ENCODE results near the gene RAB7B.
A peak's percentile ranks its signal among the peaks of the same experiment; 100 is the strongest.
"Not testable (repeated sequence)": the region's sequence is repeated elsewhere in the genome, so short reads cannot be mapped to it uniquely, and the experiment has no call there.

RAB7B gene

DNA sequence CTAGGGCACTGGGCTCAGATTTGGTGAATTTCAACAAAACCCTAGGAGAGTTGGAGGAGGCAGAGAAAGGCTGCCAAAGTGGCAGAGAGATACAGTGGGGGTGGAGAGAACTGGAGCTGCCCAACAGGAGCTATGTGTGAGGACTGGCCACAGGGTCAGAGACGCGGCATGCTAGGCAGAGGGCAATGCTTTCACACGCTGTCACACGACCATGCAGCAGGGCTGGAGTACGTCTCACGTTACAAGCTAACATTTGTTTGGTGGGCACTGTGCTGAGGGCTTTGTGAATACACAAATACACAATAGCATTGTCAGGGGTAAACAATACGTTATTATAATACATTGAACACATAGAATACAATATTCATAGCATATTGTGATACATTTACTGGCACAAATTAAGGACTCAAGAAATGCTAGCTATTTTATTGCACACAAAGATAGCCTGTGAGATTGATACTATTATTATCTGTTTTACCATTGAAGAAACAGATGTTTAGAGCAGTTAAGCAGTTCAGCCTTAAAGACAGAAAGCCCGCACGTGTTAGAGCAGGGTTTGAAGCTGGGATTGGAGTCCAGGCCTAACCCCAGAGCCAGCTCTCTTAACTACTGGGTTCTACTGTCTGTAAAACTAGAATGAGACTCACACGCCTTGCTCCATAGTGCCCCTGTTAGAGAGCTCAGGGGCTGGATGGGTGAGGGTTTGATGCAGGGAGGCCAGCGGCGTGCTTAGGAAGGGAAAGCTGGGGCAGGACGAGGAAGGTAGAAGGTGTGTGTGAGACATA lies 4.5 kb downstream of the RAB7B start:
- DNase-seq: no peak
- TF ChIP-seq POLR2A (IDR thresholded peaks at IDR 0.05; ENCODE audit: low read length): no peak

DNA sequence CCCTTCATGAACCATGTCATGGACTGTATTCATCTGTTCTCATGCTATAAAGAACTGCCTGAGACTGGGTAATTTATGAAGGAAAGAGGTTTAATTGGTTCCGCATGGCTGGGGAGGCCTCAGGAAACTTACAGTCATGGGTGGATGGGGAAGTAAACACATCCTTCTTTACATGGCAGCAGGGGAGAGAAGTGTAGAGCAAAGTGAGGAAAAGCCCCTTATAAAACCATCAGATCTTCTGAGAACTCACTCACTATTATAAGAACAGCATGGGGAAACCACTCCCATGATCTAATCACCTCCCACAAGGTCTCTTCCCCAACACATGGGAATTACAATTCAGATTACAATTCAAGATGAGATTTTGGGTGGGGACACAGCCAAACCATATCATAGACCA lies 6.6 kb downstream of the RAB7B start:
- not testable (repeated sequence) for DNase-seq

GRCh38 chr1:205994346-205994745 lies 8.8 kb downstream of the RAB7B start:
- TF ChIP-seq GATA1 (IDR thresholded peaks at IDR 0.05; ENCODE audit: low read depth, low read length): no peak
- no peak for TF ChIP-seq POLR2A (IDR thresholded peaks at IDR 0.05; ENCODE audit: low read length)
- DNase-seq: no peak

- no peak for TF ChIP-seq POLR2A (IDR thresholded peaks at IDR 0.05; ENCODE audit: low read length)
- no peak for TF ChIP-seq GATA1 (IDR thresholded peaks at IDR 0.05; ENCODE audit: low read depth, low read length)
These were observed 10.1 kb downstream of the RAB7B start for GRCh38 chr1:205993068-205993467.

GRCh38 chr1:205992218-205992882 lies 10.8 kb downstream of the RAB7B start:
- DNase-seq: no peak

More at GRCh38 chr1:205993068-205993467, 10.1 kb downstream of the RAB7B start:
- no peak for DNase-seq

DNA sequence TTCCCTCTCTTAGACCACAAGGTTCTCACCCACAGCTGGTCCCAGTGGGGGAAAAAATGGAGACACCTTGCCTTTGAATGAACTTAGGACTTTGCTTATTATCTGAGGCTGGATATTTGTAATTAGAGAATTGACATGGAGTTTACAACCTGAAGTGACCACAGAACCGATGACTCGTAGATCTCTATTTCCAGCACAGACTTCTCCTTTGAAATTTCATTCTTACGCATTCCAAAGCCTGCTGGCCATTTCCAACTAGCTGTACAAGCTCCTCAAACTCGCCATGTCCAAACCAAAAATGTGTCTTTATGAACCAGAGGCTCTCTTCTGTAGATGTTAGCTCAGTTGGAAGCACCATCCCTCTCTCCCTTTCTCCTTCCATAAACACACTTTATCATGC lies 12.0 kb downstream of the RAB7B start:
- DNase-seq: no peak
- TF ChIP-seq POLR2A (IDR thresholded peaks at IDR 0.05; ENCODE audit: low read length): no peak
- no peak for TF ChIP-seq GATA1 (IDR thresholded peaks at IDR 0.05; ENCODE audit: low read depth, low read length)

More at GRCh38 chr1:205992218-205992882, 10.8 kb downstream of the RAB7B start:
- no peak for TF ChIP-seq POLR2A (IDR thresholded peaks at IDR 0.05; ENCODE audit: low read length)
- no peak for TF ChIP-seq GATA1 (IDR thresholded peaks at IDR 0.05; ENCODE audit: low read depth, low read length)

DNA sequence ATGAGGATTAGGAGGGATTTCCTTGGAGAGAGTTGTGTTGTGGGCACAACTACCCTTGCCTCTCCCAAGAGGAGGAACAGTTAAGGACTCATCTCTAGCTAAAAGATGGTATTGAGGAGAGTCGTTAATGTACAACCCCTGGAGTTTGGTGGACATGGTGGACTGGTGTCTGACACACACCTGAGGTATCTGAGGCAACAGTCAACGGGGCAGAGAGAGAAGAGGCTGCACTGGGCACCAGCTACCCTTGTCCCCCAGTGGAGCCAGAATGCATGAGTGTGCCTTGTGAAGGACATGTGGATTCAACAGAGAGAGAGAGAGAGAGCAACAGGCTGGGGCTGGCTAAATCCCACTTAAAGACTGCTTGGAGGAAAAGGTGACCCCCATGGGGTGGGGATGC lies 13.0 kb downstream of the RAB7B start:
- TF ChIP-seq GATA1 (IDR thresholded peaks at IDR 0.05; ENCODE audit: low read depth, low read length) (no peak), POLR2A (IDR thresholded peaks at IDR 0.05; ENCODE audit: low read length) (no peak)
- DNase-seq: no peak

- no peak for TF ChIP-seq GATA1 (IDR thresholded peaks at IDR 0.05; ENCODE audit: low read depth, low read length)
- no peak for TF ChIP-seq POLR2A (IDR thresholded peaks at IDR 0.05; ENCODE audit: low read length)
These were observed 13.4 kb downstream of the RAB7B start for GRCh38 chr1:205989786-205990185.

GRCh38 chr1:205988585-205988995 lies 14.6 kb downstream of the RAB7B start:
- TF ChIP-seq GATA1 (IDR thresholded peaks at IDR 0.05; ENCODE audit: low read depth, low read length) (no peak), POLR2A (IDR thresholded peaks at IDR 0.05; ENCODE audit: low read length) (no peak)

More at GRCh38 chr1:205989786-205990185, 13.4 kb downstream of the RAB7B start:
- no peak for DNase-seq

DNA sequence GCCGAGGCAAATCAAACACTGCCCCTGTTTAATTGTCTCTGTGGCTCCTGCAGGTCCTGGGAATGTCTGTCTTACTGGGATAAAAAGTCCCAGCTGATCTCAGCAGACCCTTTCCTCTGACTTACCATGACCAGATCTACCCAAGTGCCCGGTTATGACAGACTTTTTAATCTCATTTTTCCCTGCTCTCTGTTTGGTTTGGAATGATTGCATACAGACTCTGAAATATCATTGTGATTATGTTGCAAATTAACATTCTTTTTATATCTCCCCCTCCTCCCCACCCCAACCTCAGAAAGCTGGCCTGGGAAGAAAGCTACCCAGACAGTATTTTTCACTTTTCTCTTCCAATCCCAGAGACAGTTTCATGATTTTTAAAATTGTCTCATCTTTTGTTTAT lies 16.3 kb downstream of the RAB7B start:
- DNase-seq: no peak
- no peak for TF ChIP-seq GATA1 (IDR thresholded peaks at IDR 0.05; ENCODE audit: low read depth, low read length)
- no peak for TF ChIP-seq POLR2A (IDR thresholded peaks at IDR 0.05; ENCODE audit: low read length)

More at GRCh38 chr1:205988585-205988995, 14.6 kb downstream of the RAB7B start:
- DNase-seq: no peak

DNA sequence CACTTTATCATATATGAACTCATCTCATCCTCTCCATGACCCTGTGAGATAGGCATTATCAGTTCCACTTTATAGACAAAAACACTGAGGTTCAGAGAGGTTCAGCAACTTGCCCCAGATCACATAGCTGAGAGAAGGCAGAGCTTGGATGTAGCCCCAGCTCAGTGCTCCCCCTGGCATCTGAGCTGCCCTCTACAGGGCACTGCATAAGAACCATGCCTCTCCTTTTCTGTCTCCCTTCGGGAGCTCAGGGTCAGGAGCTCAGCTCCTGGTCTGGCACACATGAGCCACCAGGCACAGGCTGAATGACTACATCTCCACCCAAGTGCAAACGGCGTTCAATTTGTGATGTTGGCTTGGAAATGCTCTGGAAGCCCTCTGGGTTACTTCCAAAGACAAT lies 16.9 kb downstream of the RAB7B start:
- no peak for DNase-seq
- TF ChIP-seq GATA1 (IDR thresholded peaks at IDR 0.05; ENCODE audit: low read depth, low read length): no peak
- TF ChIP-seq POLR2A (IDR thresholded peaks at IDR 0.05; ENCODE audit: low read length): no peak

DNA sequence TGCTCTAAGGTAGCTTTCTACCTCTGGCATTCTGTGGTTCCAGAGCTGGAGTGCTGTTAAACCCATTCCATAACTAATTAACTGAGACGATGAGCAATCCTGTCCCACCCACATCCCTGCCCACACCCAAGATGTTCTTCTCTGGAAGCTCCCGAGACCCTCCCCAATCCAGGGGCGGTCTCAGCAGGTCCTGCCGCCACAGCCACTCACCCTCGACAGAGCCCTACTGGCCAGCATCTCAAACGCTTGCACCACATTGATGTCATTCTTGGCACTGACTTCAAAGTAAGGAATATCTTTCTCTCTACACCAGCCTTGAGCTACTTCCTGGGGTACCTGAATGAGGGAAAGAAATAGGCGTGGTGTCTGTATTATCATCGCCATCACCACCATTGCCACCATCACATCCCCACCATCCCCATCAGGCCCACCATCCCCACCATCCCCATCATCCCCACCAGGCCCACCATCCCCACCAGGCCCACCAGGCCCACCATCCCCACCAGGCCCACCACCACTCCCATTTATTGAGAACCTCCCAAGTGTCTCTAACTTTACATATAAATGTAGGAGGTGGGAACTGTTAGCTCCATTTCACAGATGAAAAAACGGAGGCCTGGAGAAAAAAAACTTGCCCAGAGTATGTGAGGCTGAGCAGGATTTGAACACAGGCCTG lies 17.7 kb downstream of the RAB7B start:
- TF ChIP-seq GATA1 (IDR thresholded peaks at IDR 0.05; ENCODE audit: low read depth, low read length) (no peak), POLR2A (IDR thresholded peaks at IDR 0.05; ENCODE audit: low read length) (no peak)
- no peak for DNase-seq

DNA sequence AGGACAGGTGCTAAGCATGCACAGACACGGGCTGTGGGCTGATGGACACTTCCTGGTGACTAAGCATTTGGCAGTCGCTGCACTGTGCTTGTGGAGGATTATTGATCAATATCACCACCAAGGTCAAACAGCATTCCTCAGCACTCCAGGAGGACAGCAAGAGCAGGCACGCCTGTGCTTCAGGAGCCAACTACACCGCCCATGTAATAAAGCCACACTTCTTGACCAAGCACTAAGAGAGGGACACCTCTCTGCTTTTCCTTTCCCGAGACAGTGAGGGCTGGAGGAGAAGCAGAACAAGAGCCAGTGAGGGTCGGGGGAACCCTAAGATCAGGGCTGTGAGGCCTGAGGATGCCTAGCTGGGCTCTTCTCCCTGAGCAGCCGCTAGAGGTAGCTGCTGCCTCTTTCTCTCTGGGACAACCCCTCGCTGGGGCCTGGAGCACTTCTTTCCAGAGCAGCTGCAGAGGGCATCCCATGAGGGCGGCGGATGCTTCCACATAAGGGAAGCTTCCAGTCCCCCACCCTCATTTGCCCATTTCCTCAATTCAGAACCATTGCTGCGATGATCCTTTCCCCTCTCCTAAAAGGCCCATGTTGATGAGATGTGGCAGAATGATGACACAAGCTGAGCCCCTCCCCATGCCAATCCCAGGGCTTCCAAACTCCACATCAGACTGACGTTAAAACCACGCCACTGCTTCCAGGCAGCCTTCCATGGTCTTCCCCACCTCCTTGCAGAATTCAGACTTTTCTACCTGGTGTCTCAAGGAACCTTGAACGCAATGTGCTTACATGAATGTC lies 19.1 kb downstream of the RAB7B start:
- DNase-seq: peak; percentile 41 to 53
- no peak for TF ChIP-seq GATA1 (IDR thresholded peaks at IDR 0.05; ENCODE audit: low read depth, low read length)
- TF ChIP-seq POLR2A (IDR thresholded peaks at IDR 0.05; ENCODE audit: low read length): no peak

DNA sequence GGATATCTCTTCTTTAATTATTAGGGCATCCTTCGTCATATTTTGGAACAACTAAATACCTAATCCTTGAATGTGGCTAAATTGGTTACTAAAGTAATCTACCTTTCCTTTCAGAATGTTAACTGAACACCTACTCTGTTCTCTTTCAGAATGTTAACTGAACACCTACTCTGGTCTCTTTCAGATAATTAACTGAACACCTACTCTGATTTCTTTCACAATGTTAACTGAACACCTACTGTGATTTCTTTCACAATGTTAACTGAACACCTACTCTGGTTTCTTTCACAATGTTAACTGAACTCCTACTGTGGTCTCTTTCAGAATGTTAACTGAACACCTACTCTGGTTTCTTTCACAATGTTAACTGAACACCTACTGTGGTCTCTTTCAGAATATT lies 21.9 kb downstream of the RAB7B start:
- no peak for DNase-seq
- TF ChIP-seq POLR2A (IDR thresholded peaks at IDR 0.05; ENCODE audit: low read length): no peak
- no peak for TF ChIP-seq GATA1 (IDR thresholded peaks at IDR 0.05; ENCODE audit: low read depth, low read length)
